DOHH2 (cell line): ENCODE data around the gene PDE1C.

Source experiments
- EZH2phosphoT487 ChIP-seq: fragments of 200-600 bp; sonication (generic); IDR thresholded peaks from 2 replicates; pipeline ENCODE4 v1.6.1; 2017; ENCODE audit warnings: borderline replicate concordance, mild to moderate bottlenecking, antibody characterized with exemption, low read length, moderate library complexity, mixed read lengths
- TF ChIP-seq, protein P1 (sequence below): fragments of 200-600 bp; sonication (generic); IDR thresholded peaks from one replicate; pipeline ENCODE4 v1.5.1; 2014; ENCODE audit warnings: antibody characterized with exemption, mild to moderate bottlenecking, low read depth, low read length; ENCODE audit not compliant: poor library complexity, severe bottlenecking

DNA sequence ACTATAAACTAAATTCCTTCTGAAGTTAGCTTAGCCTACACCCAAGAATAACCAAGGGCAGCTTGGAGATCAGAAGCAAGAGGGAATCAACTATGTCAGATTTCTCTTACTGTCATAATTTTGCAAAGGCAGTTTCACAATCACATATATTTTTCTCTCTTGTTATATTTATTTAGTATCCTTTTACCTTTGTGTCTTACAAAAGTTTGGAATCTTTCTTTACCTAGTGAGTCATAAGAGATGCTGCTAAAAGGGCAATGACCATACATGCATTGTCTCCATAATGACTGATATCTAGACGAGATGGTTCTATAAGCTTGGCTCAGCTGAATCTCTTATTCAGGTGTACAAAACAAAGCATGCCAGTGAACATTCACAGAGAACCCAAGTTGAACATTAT is 322.1 kb downstream of the PDE1C start:
- TF ChIP-seq, protein P1, sequence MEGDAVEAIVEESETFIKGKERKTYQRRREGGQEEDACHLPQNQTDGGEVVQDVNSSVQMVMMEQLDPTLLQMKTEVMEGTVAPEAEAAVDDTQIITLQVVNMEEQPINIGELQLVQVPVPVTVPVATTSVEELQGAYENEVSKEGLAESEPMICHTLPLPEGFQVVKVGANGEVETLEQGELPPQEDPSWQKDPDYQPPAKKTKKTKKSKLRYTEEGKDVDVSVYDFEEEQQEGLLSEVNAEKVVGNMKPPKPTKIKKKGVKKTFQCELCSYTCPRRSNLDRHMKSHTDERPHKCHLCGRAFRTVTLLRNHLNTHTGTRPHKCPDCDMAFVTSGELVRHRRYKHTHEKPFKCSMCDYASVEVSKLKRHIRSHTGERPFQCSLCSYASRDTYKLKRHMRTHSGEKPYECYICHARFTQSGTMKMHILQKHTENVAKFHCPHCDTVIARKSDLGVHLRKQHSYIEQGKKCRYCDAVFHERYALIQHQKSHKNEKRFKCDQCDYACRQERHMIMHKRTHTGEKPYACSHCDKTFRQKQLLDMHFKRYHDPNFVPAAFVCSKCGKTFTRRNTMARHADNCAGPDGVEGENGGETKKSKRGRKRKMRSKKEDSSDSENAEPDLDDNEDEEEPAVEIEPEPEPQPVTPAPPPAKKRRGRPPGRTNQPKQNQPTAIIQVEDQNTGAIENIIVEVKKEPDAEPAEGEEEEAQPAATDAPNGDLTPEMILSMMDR: no peak
- TF ChIP-seq EZH2phosphoT487: no peak
